Parathyroid adenoma (tissue), 2 donors: ENCODE measurements around the gene FRMD5.

ENCODE experiments used
- H2AFZ ChIP-seq: fragments of 300-600 bp; sonication (generic); one replicate; pipeline ENCODE4 v1.7.0; 2017; ENCODE audit warnings: antibody characterized with exemption, mild to moderate bottlenecking
- H3K27ac ChIP-seq: fragments of 300-600 bp; sonication (generic); one replicate; pipeline ENCODE4 v1.7.0; 2017
- H3K27me3 ChIP-seq: fragments of 300-600 bp; sonication (generic); one replicate; pipeline ENCODE4 v1.7.0; 2017; ENCODE audit warnings: low read length; ENCODE audit not compliant: control insufficient read depth, insufficient read depth
- H3K36me3 ChIP-seq: fragments of 300-600 bp; sonication (generic); one replicate; pipeline ENCODE4 v1.7.0; 2017; ENCODE audit warnings: low read length; ENCODE audit not compliant: control insufficient read depth, insufficient read depth
- H3K4me1 ChIP-seq: fragments of 300-600 bp; sonication (generic); one replicate; pipeline ENCODE4 v1.7.0; 2017; ENCODE audit warnings: control low read depth
- H3K4me2 ChIP-seq: fragments of 300-600 bp; sonication (generic); one replicate; pipeline ENCODE4 v1.7.0; 2017; ENCODE audit warnings: low read length
- H3K4me3 ChIP-seq: fragments of 300-600 bp; sonication (generic); one replicate; pipeline ENCODE4 v1.7.0; 2017; ENCODE audit warnings: low read depth, low read length
- H3K79me2 ChIP-seq: fragments of 300-600 bp; sonication (generic); one replicate; pipeline ENCODE4 v1.7.0; 2017; ENCODE audit warnings: control low read depth
- H3K9ac ChIP-seq: fragments of 300-600 bp; sonication (generic); one replicate; pipeline ENCODE4 v1.7.0; 2017; ENCODE audit warnings: mild to moderate bottlenecking
- H3K9me3 ChIP-seq: fragments of 300-600 bp; sonication (generic); one replicate; pipeline ENCODE4 v1.7.0; 2017; ENCODE audit warnings: low read length; ENCODE audit not compliant: control insufficient read depth
- CTCF ChIP-seq: fragments of 300-600 bp; sonication (generic); IDR thresholded peaks from one replicate; pipeline ENCODE4 v1.7.0; 2017; ENCODE audit warnings: antibody characterized with exemption, mild to moderate bottlenecking
- donor health status: primary hyperparathyroidism.

Gene FRMD5

GRCh38 chr15:43900996-43901395 is 294.1 kb downstream of the FRMD5 start:
- TF ChIP-seq CTCF, result no peak
- no peaks in the 10 kb centered on the region for H3K79me2 ChIP-seq
- H3K27ac ChIP-seq, result no peak overlapping the region
- no peak overlapping the region for H3K4me2 ChIP-seq
- H3K4me3 ChIP-seq, result no peak overlapping the region
- no peaks in the 10 kb centered on the region for H3K27me3 ChIP-seq
- no peak overlapping the region for H3K9ac ChIP-seq
- peaks cover 2% of the 10 kb centered on the region for H3K4me1 ChIP-seq
- no peak overlapping the region for H2AFZ ChIP-seq
- H3K9me3 ChIP-seq, result no peaks in the 10 kb centered on the region
- H3K36me3 ChIP-seq, result no peaks in the 10 kb centered on the region

- no peaks in the 10 kb centered on the region for H3K79me2 ChIP-seq
- H3K27me3 ChIP-seq, result no peaks in the 10 kb centered on the region
- no peak overlapping the region for H3K4me3 ChIP-seq
- peaks cover 2% of the 10 kb centered on the region for H3K4me1 ChIP-seq
- TF ChIP-seq CTCF, result no peak
- no peak overlapping the region for H2AFZ ChIP-seq
- H3K4me2 ChIP-seq, result no peak overlapping the region
- no peaks in the 10 kb centered on the region for H3K36me3 ChIP-seq
- H3K9me3 ChIP-seq, result no peaks in the 10 kb centered on the region
- no peak overlapping the region for H3K27ac ChIP-seq
- no peak overlapping the region for H3K9ac ChIP-seq
Observed at GRCh38 chr15:43899928-43900327, 295.1 kb downstream of the FRMD5 start.

- Histone ChIP-seq H2AFZ (no peak overlapping the region), H3K27me3 (no peaks in the 10 kb centered on the region), H3K4me3 (no peak overlapping the region), H3K9me3 (no peaks in the 10 kb centered on the region), H3K27ac (no peak overlapping the region), H3K36me3 (no peaks in the 10 kb centered on the region), H3K4me2 (no peak overlapping the region), H3K79me2 (no peaks in the 10 kb centered on the region), H3K4me1 (peaks cover 1% of the 10 kb centered on the region), H3K9ac (no peak overlapping the region)
- no peak for TF ChIP-seq CTCF
Observed at GRCh38 chr15:43898891-43899290, 296.2 kb downstream of the FRMD5 start.

- no peak overlapping the region for H3K9ac ChIP-seq
- H3K27me3 ChIP-seq, result no peaks in the 10 kb centered on the region
- H3K27ac ChIP-seq, result no peak overlapping the region
- H2AFZ ChIP-seq, result no peak overlapping the region
- no peak overlapping the region for H3K4me2 ChIP-seq
- no peak for TF ChIP-seq CTCF
- H3K36me3 ChIP-seq, result no peaks in the 10 kb centered on the region
- H3K79me2 ChIP-seq, result no peaks in the 10 kb centered on the region
- no peaks in the 10 kb centered on the region for H3K9me3 ChIP-seq
- no peak overlapping the region for H3K4me3 ChIP-seq
- no peaks in the 10 kb centered on the region for H3K4me1 ChIP-seq
Observed at GRCh38 chr15:43896543-43896942, 298.5 kb downstream of the FRMD5 start.

- H3K4me1 ChIP-seq, result no peaks in the 10 kb centered on the region
- no peak for TF ChIP-seq CTCF
Observed at GRCh38 chr15:43895586-43895985, 299.5 kb downstream of the FRMD5 start.

More at GRCh38 chr15:43895586-43895985, 299.5 kb downstream of the FRMD5 start:
- Histone ChIP-seq H3K79me2 (no peaks in the 10 kb centered on the region), H3K27ac (no peak overlapping the region), H3K4me2 (no peak overlapping the region), H2AFZ (no peak overlapping the region), H3K36me3 (no peaks in the 10 kb centered on the region), H3K27me3 (no peaks in the 10 kb centered on the region), H3K4me3 (no peak overlapping the region), H3K9ac (no peak overlapping the region), H3K9me3 (no peaks in the 10 kb centered on the region)
